ENCODE results near the gene RBPJ.
"Not testable (repeated sequence)": the region's sequence is repeated elsewhere in the genome, so short reads cannot be mapped to it uniquely, and the experiment has no call there.

Gene RBPJ

DNA sequence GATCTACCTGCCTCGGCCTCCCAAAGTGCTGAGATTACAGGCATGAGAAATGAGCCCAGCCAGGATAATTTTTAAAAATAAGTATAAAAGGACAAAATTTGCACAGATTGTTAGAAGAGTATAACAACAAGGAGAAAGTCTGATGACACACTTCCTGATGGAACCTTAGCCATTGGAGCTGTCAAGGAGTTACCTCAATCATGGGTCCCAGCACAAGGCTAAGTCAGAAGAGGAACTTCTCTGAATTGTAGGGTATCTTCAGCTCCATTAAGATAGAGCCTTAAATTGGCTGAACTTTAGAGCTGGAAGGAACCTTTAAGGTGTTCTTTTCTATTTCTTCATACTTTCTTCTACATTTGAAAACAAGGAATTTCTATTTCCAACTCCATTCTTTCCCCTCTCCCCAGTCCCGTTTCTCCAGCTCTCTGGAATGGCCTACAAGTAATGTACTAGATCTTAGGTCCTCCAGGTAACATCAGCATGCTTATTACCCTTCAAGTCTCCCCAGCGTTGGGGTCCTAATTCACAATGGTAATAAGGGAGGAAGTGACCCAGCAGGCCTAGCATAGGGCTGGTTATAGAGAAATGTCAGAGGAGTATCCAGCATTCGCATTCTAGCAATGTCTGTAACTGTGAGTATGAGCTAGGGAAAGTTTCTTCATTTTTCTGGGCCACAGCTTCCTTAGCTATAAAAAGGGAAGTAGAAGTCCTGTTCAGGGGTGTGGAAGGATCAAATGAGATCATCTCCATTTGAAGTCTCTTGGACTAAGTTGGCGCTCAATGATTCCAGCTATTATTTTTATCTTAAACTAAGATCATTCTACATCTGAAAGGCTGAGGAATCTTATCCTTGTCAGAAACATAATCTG, 18.5 kb upstream of the RBPJ start:
- H3K27me3 ChIP-seq (ENCODE audit: insufficient read depth, low read length), result no peaks in the 10 kb centered on the region
- H2AFZ ChIP-seq (ENCODE audit: low read length, unreplicated experiment), result no peak overlapping the region
- no peak overlapping the region for H3K4me3 ChIP-seq (ENCODE audit: low read depth, low read length)
- no peaks in the 10 kb centered on the region for H3K36me3 ChIP-seq (ENCODE audit: insufficient read depth, low read length)
- no peak overlapping the region for H3K27ac ChIP-seq (ENCODE audit: low read depth, low read length)
- H3K79me2 ChIP-seq (ENCODE audit: control insufficient read depth, insufficient read depth, low read length, unreplicated experiment), result no peaks in the 10 kb centered on the region
- H3K4me1 ChIP-seq (ENCODE audit: control insufficient read depth, insufficient read depth, low read length, unreplicated experiment), result peaks cover 26% of the 10 kb centered on the region

DNA sequence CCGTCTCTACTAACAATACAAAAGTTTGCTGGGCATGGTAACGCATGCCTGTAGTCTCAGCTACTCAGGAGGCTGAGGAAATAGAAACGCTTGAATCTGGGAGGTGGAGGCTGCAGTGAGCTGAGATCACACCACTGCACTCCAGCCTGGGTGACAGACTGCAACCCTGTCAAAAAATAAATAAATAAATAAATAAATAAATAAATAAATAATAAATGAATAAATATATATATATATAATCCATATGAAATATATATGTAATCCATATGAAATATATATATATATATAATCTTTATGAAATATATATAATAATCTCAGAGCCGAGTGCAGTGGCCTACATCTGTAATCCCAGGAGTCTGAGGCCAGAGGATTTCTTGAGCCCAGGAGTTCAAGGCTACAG, 17.8 kb upstream of the RBPJ start:
- Histone ChIP-seq H3K4me3 (ENCODE audit: low read depth, low read length) (no peak overlapping the region), H3K79me2 (ENCODE audit: control insufficient read depth, insufficient read depth, low read length, unreplicated experiment) (no peaks in the 10 kb centered on the region), H2AFZ (ENCODE audit: low read length, unreplicated experiment) (no peak overlapping the region), H3K36me3 (ENCODE audit: insufficient read depth, low read length) (no peaks in the 10 kb centered on the region), H3K27me3 (ENCODE audit: insufficient read depth, low read length) (no peaks in the 10 kb centered on the region), H3K4me1 (ENCODE audit: control insufficient read depth, insufficient read depth, low read length, unreplicated experiment) (peaks cover 21% of the 10 kb centered on the region), H3K27ac (ENCODE audit: low read depth, low read length) (no peak overlapping the region)

DNA sequence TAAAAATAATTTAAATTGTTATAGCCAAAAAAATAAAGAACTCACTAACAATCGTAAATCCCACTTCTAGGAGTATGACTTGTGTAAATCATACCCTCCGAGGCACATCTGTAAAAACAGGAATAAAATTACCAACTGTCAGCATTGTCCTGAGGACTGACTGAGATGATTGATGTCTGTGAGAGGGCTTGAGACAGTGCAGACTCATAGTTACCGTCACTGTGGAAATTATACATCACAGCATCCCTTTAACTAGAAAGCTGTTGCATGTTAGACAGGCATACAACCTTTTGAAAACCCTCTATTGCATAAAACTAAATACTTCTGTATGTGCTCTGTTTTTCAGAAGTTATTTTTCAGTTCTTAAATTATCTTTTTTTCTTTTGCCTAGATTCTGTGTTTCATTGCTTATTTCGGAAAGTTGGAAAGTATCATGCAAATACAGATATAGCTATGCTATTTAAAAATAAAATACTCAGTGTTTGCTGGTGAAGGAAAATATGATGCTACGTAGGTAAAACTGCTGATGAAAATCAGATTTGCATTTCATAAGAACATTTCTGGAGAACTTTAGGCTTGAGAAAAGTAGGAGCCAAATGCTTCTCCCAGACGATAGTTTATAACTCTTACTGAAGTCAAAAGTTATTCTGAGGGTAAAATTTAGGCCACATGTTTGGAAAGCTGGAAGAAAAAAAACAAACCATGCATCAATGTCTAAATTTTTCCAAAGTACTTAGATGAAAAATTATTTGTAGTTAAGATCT, 13.6 kb upstream of the RBPJ start:
- Histone ChIP-seq H3K4me1 (ENCODE audit: control insufficient read depth, insufficient read depth, low read length, unreplicated experiment) (no peaks in the 10 kb centered on the region), H3K4me3 (ENCODE audit: low read depth, low read length) (no peak overlapping the region), H2AFZ (ENCODE audit: low read length, unreplicated experiment) (no peak overlapping the region), H3K27me3 (ENCODE audit: insufficient read depth, low read length) (no peaks in the 10 kb centered on the region), H3K27ac (ENCODE audit: low read depth, low read length) (no peak overlapping the region), H3K36me3 (ENCODE audit: insufficient read depth, low read length) (no peaks in the 10 kb centered on the region), H3K79me2 (ENCODE audit: control insufficient read depth, insufficient read depth, low read length, unreplicated experiment) (no peaks in the 10 kb centered on the region)

DNA sequence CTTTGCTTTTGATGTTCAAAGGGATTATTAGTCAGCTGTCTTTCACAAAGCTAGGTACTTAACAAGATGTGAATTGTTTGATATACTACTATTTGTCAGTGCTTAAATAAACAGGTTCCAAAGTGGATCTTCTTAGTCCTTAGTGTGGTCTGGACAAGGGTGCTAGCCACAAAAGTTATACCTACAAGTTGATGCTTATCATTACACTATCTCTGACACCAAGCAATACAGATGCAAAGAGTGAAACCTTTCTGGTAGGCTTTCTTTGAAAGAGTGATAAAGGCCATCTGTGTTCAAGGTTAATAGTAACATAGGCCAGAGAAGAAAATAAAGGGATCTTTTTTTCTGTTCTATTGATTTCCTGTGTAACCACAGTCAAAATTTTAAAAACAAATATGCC, 12.2 kb upstream of the RBPJ start:
- Histone ChIP-seq H3K79me2 (ENCODE audit: control insufficient read depth, insufficient read depth, low read length, unreplicated experiment) (no peaks in the 10 kb centered on the region), H2AFZ (ENCODE audit: low read length, unreplicated experiment) (no peak overlapping the region)

DNA sequence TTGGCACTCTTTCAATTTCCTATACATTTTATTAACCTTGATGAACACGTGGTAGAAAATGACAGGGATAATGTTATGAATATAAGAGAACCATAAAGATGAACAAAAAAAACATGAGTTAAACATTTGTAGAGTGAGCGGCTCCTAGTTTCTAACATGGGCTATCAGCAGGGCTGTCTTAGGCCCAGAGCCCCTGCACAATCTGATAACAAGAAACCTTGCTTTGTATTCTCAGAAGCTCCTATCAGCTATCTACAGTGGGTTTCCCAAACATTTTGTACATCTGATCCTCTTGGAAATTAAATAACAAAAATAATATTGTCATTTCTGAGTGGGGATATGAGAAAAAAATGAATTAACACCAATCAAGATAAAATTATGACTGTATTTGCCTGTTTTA, 10.6 kb upstream of the RBPJ start:
- Histone ChIP-seq H3K27ac (ENCODE audit: low read depth, low read length) (no peak overlapping the region), H3K4me3 (ENCODE audit: low read depth, low read length) (no peak overlapping the region), H3K4me1 (ENCODE audit: control insufficient read depth, insufficient read depth, low read length, unreplicated experiment) (no peaks in the 10 kb centered on the region), H2AFZ (ENCODE audit: low read length, unreplicated experiment) (no peak overlapping the region), H3K27me3 (ENCODE audit: insufficient read depth, low read length) (no peaks in the 10 kb centered on the region), H3K79me2 (ENCODE audit: control insufficient read depth, insufficient read depth, low read length, unreplicated experiment) (no peaks in the 10 kb centered on the region), H3K36me3 (ENCODE audit: insufficient read depth, low read length) (no peaks in the 10 kb centered on the region)

More for the DNA sequence above, 12.2 kb upstream of the RBPJ start:
- H3K27me3 ChIP-seq (ENCODE audit: insufficient read depth, low read length), result no peaks in the 10 kb centered on the region
- no peaks in the 10 kb centered on the region for H3K4me1 ChIP-seq (ENCODE audit: control insufficient read depth, insufficient read depth, low read length, unreplicated experiment)
- no peaks in the 10 kb centered on the region for H3K36me3 ChIP-seq (ENCODE audit: insufficient read depth, low read length)
- H3K4me3 ChIP-seq (ENCODE audit: low read depth, low read length), result no peak overlapping the region
- no peak overlapping the region for H3K27ac ChIP-seq (ENCODE audit: low read depth, low read length)

DNA sequence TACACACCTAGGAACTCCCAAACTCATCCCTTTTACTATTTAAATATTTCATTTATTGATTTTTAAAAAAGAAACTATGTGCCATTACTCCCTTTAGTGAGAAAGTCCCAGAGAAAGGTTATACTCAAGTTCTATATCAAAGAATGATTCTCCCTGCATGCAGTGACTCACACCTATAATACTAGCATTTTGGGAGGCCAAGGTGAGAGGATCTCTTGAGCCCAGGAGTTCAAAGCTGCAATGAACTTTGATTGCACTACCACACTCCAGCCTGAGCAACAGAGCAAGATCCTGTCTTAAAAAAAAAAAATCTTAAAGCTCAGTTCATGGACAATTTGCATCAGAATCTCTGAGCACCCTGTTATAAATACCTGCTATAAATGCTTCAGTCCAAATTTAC, 9.2 kb upstream of the RBPJ start:
- Histone ChIP-seq H3K27me3 (ENCODE audit: insufficient read depth, low read length) (no peaks in the 10 kb centered on the region), H3K4me3 (ENCODE audit: low read depth, low read length) (no peak overlapping the region), H3K4me1 (ENCODE audit: control insufficient read depth, insufficient read depth, low read length, unreplicated experiment) (no peaks in the 10 kb centered on the region), H3K27ac (ENCODE audit: low read depth, low read length) (no peak overlapping the region), H2AFZ (ENCODE audit: low read length, unreplicated experiment) (no peak overlapping the region), H3K36me3 (ENCODE audit: insufficient read depth, low read length) (no peaks in the 10 kb centered on the region), H3K79me2 (ENCODE audit: control insufficient read depth, insufficient read depth, low read length, unreplicated experiment) (no peaks in the 10 kb centered on the region)

DNA sequence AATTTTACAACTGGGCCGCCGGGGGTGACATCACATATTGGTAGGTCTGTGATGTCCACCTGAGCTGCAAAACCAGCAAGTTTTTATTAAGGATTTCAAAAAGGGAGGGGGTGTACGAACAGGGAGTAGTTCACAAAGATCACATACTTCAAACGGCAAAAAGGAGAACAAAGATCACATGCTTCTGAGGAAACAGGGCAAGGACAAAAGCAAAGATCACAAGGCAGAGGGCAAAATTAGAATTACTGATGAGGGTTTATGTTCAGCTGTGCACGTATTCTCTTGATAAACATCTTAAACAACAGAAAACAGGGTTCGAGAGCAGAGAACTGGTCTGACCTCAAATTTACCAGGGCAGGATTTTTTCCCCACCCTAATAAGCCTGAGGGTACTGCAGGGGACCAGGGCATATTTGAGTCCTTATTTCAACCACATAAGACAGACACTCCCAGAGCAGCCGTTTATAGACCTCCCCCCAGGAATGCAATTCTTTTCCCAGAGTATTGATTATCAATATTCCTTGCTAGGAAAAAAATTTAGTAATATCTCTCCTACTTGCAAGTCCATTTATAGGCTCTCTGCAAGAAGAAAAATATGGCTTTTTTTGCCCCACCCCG, 5.4 kb upstream of the RBPJ start:
- not testable (repeated sequence) for H3K27ac ChIP-seq (ENCODE audit: low read depth, low read length); H3K4me1 ChIP-seq (ENCODE audit: control insufficient read depth, insufficient read depth, low read length, unreplicated experiment); H3K27me3 ChIP-seq (ENCODE audit: insufficient read depth, low read length); H3K36me3 ChIP-seq (ENCODE audit: insufficient read depth, low read length); H3K79me2 ChIP-seq (ENCODE audit: control insufficient read depth, insufficient read depth, low read length, unreplicated experiment); H3K4me3 ChIP-seq (ENCODE audit: low read depth, low read length); H2AFZ ChIP-seq (ENCODE audit: low read length, unreplicated experiment)

DNA sequence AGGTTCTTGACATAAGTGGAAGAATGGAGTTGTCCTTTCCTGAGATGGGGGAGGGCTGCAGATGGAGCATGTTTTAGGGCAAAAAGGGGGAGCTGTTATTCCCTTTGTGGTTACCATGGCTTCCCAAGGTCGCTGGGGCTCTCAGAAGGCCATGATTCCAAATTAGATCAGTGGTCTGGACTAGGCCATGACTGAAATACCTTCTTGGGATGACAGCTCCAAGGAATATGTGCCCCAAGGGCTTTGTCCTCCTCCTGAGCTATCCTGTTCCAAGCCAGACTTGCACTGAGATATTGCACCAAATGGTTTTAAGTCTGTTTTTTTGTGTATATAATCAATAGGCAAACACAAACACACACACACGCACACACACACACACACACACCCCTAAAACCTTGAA, 3.0 kb upstream of the RBPJ start:
- no peak overlapping the region for H3K4me3 ChIP-seq (ENCODE audit: low read depth, low read length)
- H3K36me3 ChIP-seq (ENCODE audit: insufficient read depth, low read length), result no peaks in the 10 kb centered on the region
- H3K4me1 ChIP-seq (ENCODE audit: control insufficient read depth, insufficient read depth, low read length, unreplicated experiment), result peaks cover under 1% of the 10 kb centered on the region
- no peaks in the 10 kb centered on the region for H3K27me3 ChIP-seq (ENCODE audit: insufficient read depth, low read length)
- H3K79me2 ChIP-seq (ENCODE audit: control insufficient read depth, insufficient read depth, low read length, unreplicated experiment), result peaks cover 22% of the 10 kb centered on the region
- H3K27ac ChIP-seq (ENCODE audit: low read depth, low read length), result no peak overlapping the region
- H2AFZ ChIP-seq (ENCODE audit: low read length, unreplicated experiment), result no peak overlapping the region

DNA sequence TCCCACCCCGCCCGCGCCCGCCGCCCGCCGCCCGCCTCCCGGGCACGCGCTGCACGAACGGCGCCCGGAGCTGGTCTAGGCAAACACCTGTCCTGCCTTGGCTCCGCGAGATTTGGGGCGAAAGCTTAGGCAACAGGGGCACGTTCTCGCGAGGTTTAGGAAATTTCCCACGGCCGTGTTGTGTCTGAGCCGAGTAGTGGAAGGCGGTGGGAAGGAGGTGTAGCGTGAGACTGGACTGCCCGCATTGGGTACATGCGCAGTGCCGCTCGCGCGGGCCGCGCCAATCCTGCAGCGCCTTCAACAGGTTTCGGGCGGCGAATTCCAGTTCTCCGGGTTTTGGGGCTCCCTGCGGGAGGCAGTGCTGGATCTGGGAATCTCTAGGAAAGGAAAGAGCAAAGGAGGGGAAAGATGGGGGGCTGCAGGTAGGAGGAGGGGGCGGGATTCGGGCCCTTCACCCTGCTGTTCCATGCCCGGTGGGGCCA, 1.3 kb upstream of the RBPJ start:
- H2AFZ ChIP-seq (ENCODE audit: low read length, unreplicated experiment), result peak overlapping the region; percentile 93
- H3K36me3 ChIP-seq (ENCODE audit: insufficient read depth, low read length), result no peaks in the 10 kb centered on the region
- peak overlapping the region; percentile 94 for H3K27ac ChIP-seq (ENCODE audit: low read depth, low read length)

DNA sequence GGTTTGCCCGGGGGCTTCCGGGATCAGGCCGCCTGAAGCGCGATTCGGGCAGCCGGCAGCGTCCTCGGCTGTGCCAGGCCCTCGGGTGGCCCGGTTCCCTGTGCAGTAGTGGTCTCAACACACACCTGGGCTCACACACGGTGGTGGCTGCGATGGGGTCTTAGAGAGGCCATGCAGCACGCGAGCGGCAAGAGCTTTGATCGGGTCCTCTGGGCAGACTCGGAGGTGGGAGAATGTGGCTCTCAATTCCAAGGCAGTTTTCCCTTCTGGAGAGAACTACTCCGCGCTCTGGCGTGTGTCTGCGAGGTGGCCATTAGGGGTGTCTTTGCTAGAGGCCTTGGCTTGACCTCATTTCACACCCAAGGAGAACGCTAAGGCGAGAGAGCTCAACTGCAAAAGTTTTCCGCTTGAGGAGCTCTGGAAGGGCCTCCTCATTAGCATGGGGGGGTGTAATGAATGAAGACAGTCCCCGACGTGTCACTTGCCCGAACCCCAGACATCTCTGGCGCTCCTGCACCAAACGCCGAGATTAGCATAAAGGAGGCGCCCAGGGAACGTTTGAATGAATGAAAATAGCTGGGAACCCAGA, 771 bp upstream of the RBPJ start:
- H3K4me1 ChIP-seq (ENCODE audit: control insufficient read depth, insufficient read depth, low read length, unreplicated experiment), result peaks cover 20% of the 10 kb centered on the region
- H3K36me3 ChIP-seq (ENCODE audit: insufficient read depth, low read length), result no peaks in the 10 kb centered on the region
- peak overlapping the region; percentile 93 for H2AFZ ChIP-seq (ENCODE audit: low read length, unreplicated experiment)
- H3K4me3 ChIP-seq (ENCODE audit: low read depth, low read length), result peak overlapping the region; percentile 98
- H3K27ac ChIP-seq (ENCODE audit: low read depth, low read length), result peak overlapping the region; percentile 94
- no peaks in the 10 kb centered on the region for H3K27me3 ChIP-seq (ENCODE audit: insufficient read depth, low read length)
- peaks cover 44% of the 10 kb centered on the region for H3K79me2 ChIP-seq (ENCODE audit: control insufficient read depth, insufficient read depth, low read length, unreplicated experiment)

More for the DNA sequence above, 1.3 kb upstream of the RBPJ start:
- peaks cover 15% of the 10 kb centered on the region for H3K4me1 ChIP-seq (ENCODE audit: control insufficient read depth, insufficient read depth, low read length, unreplicated experiment)
- peak overlapping the region; percentile 98 for H3K4me3 ChIP-seq (ENCODE audit: low read depth, low read length)
- H3K79me2 ChIP-seq (ENCODE audit: control insufficient read depth, insufficient read depth, low read length, unreplicated experiment), result peaks cover 39% of the 10 kb centered on the region
- H3K27me3 ChIP-seq (ENCODE audit: insufficient read depth, low read length), result no peaks in the 10 kb centered on the region
